Ovary (tissue), 9 donors: ENCODE results near the gene DNAJC27. TPM values are rescaled to one million over a fixed set of nuclear protein-coding genes. Genes with fewer than 3 reads are reported as not detected.

ENCODE experiments used
- DNase-seq, 5 donors: peaks; one replicate each; pipeline ENCODE4 v3.0.0-alpha.2; 2019 to 2020
- H3K27ac ChIP-seq, 2 donors: fragments of 200-600 bp; one replicate each; pipeline versions ENCODE4 v1.5.1 to v1.8.0; 2019 to 2022
- H3K27me3 ChIP-seq: fragments of 200-600 bp; one replicate; pipeline ENCODE4 v1.8.0; 2022
- H3K36me3 ChIP-seq: fragments of 200-600 bp; sonication (generic); one replicate; pipeline ENCODE4 v1.5.1; 2019
- H3K4me1 ChIP-seq: one replicate; pipeline ENCODE4 v1.8.1; 2013; ENCODE audit warnings: mild to moderate bottlenecking, moderate library complexity; ENCODE audit not compliant: insufficient read depth
- H3K4me3 ChIP-seq: fragments of 200-600 bp; sonication (generic); one replicate; pipeline ENCODE4 v1.5.1; 2017
- H3K9me3 ChIP-seq, 2 donors: fragments of 200-600 bp in 1 of 2; sonication (generic) in 1 of 2; one replicate each; pipeline versions ENCODE4 v1.5.1 to v1.8.1; 2013 to 2019; ENCODE audit warnings: mild to moderate bottlenecking in 1 of 2, moderate library complexity in 1 of 2
- EP300 ChIP-seq: sonication (generic); formaldehyde crosslinking; IDR thresholded peaks from one replicate; pipeline ENCODE4 v1.6.1; 2017; ENCODE audit warnings: antibody characterized with exemption
- POLR2A ChIP-seq: fragments of 450-650 bp; IDR thresholded peaks from one replicate; pipeline ENCODE4 v1.6.1; 2017; ENCODE audit warnings: antibody characterized with exemption, mild to moderate bottlenecking, moderate library complexity
- whole genome bisulfite sequencing, 3 donors: extraction: QIAGEN DNeasy Blood & Tissue Kit in 1 of 3; methylation state at CpG; one replicate each; pipeline versions ENCODE4 v1.1.5 to v1.1.7; 2013 to 2017; 5-methylcytosine and 5-hydroxymethylcytosine counted together
- intact Hi-C, 4 donors: fragments of 100-400 bp; cut with DNase I; formaldehyde crosslinking; loops; one replicate each; pipeline versions ENCODE4 v1.11.0 to v1.15.1; 2022 to 2023
- polyA plus RNA-seq, 2 donors: library from polyadenylated mRNA; stranded (reverse); fragments of 200-250 nt in 1 of 2; fragments of 350-450 nt in 1 of 2; fragmentation: Illumina TruSeq in 1 of 2; extraction: RNeasy Lipid Tissue Mini Kit (QIAGEN cat#74804) in 1 of 2; gene quantifications; one replicate each; pipeline ENCODE4 v1.2.3, GENCODE V29; 2013 to 2014
- total RNA-seq, 7 donors: library from RNA; depleted of rRNA in 2 of 7; stranded (reverse); fragments of >200 nt in 2 of 7; fragmentation: NEBNext Ultra II Directional in 3 of 7; extraction: Animal tissue kit (Norgen Biotek cat#: 25700) in 3 of 7; gene quantifications; one replicate each; pipeline versions ENCODE4 v1.1.0 to v1.2.4, GENCODE V29; 2016 to 2023
- TF ChIP-seq, protein P1 (sequence below), 3 donors: fragments of 450-650 bp in 2 of 3; fragments of 200-600 bp in 1 of 3; IDR thresholded peaks; one replicate each; pipeline versions ENCODE4 v1.5.1 to v1.8.0; 2016 to 2022; ENCODE audit warnings: antibody characterized with exemption in 3 of 3, mild to moderate bottlenecking in 1 of 3
- donor health status: DM: no; HTN: no; CAD: no; lungs with moderate emphysema.
- donor health status: DM: no; HTN: no; CAD: no.
- donor health status: Bipolar disorder and iron deficiency.
- donor health status: DM: yes; HTN: yes; CAD: no.
- donor health status: DM: no; HTN: no; CAD: no.
- donor health status: DM: yes; HTN: yes; CAD: no.

DNAJC27 gene
- total and polyA plus RNA-seq, 9 donors: 6.0 to 17.6 (median 12.9) TPM

DNA sequence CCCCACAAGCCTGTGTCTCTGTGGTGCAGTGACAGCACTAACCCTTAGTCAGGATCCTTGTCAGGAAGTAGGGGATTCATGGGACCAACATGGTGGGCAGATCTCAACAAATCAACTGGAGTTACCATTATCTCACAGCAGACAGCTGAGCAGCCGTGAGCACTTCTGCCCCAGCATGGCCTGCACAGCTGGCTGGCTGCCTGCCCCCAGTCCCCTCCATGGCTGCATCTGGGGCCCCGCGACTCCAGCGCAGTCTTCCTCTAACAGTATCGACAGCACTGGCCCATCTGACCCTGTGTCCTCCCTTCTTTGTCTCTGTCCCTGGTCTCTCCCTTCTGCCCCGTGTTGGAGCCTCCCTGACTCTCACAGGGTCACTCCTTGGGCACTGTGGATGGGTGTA is 47.0 kb downstream of the DNAJC27 start:
- H3K36me3 ChIP-seq: no peaks in the 10 kb centered on the region
- H3K4me3 ChIP-seq: no peak overlapping the region
- peak in 1 of 5 donors; percentile 37 for DNase-seq
- WGBS, 3 donors: 71 to 78% (median 75%) methylated on average over 6 of the region's 6 CpGs
- H3K27ac ChIP-seq: no peak overlapping the region
- H3K27me3 ChIP-seq: no peaks in the 10 kb centered on the region
- H3K9me3 ChIP-seq: no peaks in the 10 kb centered on the region
- TF ChIP-seq, protein P1, sequence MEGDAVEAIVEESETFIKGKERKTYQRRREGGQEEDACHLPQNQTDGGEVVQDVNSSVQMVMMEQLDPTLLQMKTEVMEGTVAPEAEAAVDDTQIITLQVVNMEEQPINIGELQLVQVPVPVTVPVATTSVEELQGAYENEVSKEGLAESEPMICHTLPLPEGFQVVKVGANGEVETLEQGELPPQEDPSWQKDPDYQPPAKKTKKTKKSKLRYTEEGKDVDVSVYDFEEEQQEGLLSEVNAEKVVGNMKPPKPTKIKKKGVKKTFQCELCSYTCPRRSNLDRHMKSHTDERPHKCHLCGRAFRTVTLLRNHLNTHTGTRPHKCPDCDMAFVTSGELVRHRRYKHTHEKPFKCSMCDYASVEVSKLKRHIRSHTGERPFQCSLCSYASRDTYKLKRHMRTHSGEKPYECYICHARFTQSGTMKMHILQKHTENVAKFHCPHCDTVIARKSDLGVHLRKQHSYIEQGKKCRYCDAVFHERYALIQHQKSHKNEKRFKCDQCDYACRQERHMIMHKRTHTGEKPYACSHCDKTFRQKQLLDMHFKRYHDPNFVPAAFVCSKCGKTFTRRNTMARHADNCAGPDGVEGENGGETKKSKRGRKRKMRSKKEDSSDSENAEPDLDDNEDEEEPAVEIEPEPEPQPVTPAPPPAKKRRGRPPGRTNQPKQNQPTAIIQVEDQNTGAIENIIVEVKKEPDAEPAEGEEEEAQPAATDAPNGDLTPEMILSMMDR (IDR thresholded peaks at IDR 0.05): no peak
- TF ChIP-seq POLR2A: no peak
- intact Hi-C loops: loop anchor here in 1 of 4 donors (5.0 kb wide), 1 partner anchor 67 kb away; no protein-coding TSS in a partner anchor
- H3K4me1 ChIP-seq: peaks cover 2% of the 10 kb centered on the region

DNA sequence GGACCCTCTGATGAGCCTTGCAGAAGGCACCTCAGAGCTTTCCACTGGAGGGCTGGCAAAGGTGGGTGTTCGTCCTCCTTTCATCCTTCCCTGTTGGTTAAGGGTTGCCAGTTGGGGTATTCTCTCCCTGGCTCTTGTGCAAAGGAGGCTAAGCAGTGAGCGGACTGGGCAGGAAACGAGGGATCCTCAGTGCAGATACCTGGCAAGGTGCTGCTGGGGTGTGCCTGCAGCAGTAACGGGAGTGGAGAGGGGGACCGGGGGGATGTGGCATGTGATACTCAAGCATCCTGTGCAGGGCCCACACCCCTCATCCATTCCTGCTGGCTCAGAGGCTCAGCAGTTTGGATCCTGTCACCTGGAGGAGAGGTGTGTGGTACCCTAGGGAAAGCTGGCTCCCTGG is 47.5 kb downstream of the DNAJC27 start:
- no peak overlapping the region for H3K4me3 ChIP-seq
- 96 to 98% (median 97%) methylated on average over 5 of the region's 5 CpGs for WGBS, 3 donors
- no peaks in the 10 kb centered on the region for H3K9me3 ChIP-seq
- H3K27ac ChIP-seq: no peak overlapping the region
- TF ChIP-seq POLR2A (no peak), EP300 (no peak)
- TF ChIP-seq, protein P1 (IDR thresholded peaks at IDR 0.05): no peak
- DNase-seq: peak in 1 of 5 donors; percentile 15
- H3K4me1 ChIP-seq: peaks cover 2% of the 10 kb centered on the region
- intact Hi-C loops: loop anchor here in 1 of 4 donors (5.0 kb wide), 1 partner anchor 67 kb away; no protein-coding TSS in a partner anchor
- no peaks in the 10 kb centered on the region for H3K27me3 ChIP-seq
- no peaks in the 10 kb centered on the region for H3K36me3 ChIP-seq

DNA sequence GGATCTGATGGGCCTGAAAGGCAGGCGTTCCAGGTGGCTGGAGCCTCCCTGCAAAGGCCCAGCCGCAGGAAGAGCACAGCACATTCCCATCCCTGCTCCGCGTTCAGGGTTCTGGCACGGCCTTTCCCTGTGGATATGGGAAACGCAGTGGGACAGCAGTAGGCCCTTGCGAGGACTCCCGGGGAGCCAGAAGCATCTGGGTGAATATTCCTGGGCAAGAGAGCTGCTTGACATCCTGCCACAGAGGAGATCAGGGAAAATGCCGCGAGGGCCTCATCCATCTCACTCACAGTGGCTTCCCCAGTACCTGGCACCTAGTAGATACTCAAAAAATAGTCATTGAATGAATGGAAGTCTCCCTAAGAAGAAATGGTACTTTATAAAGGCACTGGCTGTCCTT is 48.6 kb downstream of the DNAJC27 start:
- Histone ChIP-seq H3K36me3 (no peaks in the 10 kb centered on the region), H3K9me3 (no peaks in the 10 kb centered on the region), H3K27me3 (no peaks in the 10 kb centered on the region), H3K4me3 (no peak overlapping the region), H3K4me1 (peaks cover 8% of the 10 kb centered on the region), H3K27ac (no peak overlapping the region)
- DNase-seq: peak in 1 of 5 donors; percentile 29
- WGBS, 3 donors: 89 to 93% (median 91%) methylated on average over 10 of the region's 10 CpGs
- TF ChIP-seq, protein P1 (IDR thresholded peaks at IDR 0.05): no peak
- no peak for TF ChIP-seq EP300
- no peak for TF ChIP-seq POLR2A
- intact Hi-C loops: loop anchor here in 1 of 4 donors (5.0 kb wide), 1 partner anchor 66 kb away; no protein-coding TSS in a partner anchor

DNA sequence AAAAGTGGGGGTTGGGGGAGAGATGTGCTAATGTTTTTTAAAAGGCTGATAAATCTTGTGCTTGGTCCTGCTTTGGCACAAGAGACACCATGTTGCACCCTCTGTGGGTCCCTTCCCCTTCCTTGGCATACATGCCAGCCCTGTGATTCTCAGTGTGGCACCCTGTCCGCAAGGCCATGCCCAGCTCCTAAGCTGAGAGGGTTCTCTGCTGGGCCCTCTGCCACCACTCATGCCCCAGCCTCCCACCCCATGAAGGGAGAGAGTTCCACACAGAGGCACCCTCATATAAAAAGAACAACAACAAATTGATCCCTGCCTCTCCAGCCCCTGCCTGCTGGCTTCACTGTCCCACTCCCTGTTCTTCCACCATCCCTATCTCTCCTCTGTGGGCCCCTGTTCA is 49.2 kb downstream of the DNAJC27 start:
- 90 to 100% (median 100%) methylated on average over 1 of the region's 1 CpG for WGBS, 3 donors
- H3K36me3 ChIP-seq: no peaks in the 10 kb centered on the region
- no peaks in the 10 kb centered on the region for H3K27me3 ChIP-seq
- intact Hi-C loops: loop anchor here in 1 of 4 donors (5.0 kb wide), 1 partner anchor 65 kb away; no protein-coding TSS in a partner anchor
- TF ChIP-seq EP300: no peak
- no peak for TF ChIP-seq POLR2A
- TF ChIP-seq, protein P1 (IDR thresholded peaks at IDR 0.05): no peak
- peaks cover 14% of the 10 kb centered on the region for H3K4me1 ChIP-seq
- DNase-seq: peak in 1 of 5 donors; percentile 29
- H3K9me3 ChIP-seq: no peaks in the 10 kb centered on the region
- H3K4me3 ChIP-seq: no peak overlapping the region
- no peak overlapping the region for H3K27ac ChIP-seq
